ENCODE measurements around the gene CEP83. TPM values are rescaled to one million over a fixed set of nuclear protein-coding genes. Genes with fewer than 3 reads are reported as not detected.
A peak's percentile ranks its signal among the peaks of the same experiment; 100 is the strongest.

Gene CEP83
- polyA plus RNA-seq, 1 donor: 13.5 TPM

DNA sequence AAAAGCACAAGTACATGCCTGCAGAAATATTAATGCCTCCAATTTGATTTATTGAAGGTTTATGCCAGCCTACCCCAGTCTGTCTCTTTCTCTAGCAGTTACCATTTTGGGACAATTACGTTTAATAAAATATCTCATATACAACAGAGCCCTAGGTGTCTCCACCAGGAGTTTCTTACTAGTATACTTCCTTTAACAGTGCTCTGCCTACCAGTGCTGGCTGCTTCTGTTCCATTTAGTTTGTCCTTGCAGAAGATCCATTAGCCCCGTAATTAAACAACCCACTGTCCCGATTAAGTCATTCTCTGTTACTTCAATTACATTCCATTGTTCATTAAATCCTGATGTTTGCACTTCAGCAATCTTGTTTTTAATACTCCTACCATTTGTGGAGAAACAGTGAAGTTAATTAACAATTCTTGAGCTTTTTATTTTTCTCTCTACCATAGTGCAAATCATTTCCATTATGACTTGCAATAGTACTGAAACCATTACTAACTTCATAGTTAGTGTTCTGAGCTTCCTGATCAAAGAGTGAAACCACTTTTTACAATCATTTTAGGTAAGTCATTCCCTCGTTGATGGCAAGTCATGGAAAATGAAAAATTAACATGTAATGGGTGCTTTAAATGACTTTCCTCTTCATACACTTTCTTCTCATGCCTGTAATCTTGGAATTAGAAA, 190.2 kb downstream of the CEP83 start:
- no peak for DNase-seq (ENCODE audit: low read depth)

DNA sequence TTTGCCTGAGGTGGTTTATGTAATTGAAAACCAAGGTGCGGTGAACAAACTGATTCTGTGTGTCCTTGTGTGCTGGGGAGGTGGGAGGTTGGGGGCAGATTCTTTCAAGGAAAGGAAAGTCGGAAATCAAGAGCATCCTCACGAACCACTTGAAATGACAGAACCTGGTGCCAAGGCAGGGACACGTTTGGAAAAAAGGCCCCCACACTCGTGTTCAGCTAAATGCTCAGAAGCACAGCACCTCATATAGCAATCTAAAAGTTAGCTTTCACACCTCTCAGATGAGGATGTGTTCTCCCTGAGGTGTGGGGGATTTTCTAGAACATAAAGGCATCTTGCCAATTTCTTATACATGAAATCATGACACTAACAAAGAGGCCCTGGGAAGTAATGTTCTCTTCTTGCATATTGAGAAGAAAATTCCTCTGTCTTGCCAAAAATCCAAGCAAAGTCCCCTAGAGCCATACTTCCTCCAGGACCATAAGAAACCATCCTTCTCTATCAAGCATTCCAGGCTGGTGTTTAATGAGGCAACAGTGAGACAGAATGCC, 191.7 kb downstream of the CEP83 start:
- DNase-seq (ENCODE audit: low read depth): no peak

DNA sequence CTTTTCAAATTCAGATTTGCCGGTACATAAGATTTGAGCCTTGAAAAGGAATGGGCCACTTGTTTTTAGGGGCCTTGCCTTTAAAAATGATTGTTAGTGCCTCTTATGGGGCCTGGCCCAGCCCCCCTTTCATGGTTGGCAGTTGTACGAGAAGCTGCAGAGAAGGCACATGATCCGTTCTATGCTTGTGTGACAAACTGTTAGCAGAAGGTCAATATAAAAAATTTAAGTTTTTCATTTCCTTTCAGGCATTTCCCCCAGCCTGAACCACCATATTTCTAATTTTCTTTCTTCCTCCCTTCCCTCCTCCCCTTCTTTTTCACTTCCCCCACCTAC, 192.2 kb downstream of the CEP83 start:
- no peak for DNase-seq (ENCODE audit: low read depth)

DNA sequence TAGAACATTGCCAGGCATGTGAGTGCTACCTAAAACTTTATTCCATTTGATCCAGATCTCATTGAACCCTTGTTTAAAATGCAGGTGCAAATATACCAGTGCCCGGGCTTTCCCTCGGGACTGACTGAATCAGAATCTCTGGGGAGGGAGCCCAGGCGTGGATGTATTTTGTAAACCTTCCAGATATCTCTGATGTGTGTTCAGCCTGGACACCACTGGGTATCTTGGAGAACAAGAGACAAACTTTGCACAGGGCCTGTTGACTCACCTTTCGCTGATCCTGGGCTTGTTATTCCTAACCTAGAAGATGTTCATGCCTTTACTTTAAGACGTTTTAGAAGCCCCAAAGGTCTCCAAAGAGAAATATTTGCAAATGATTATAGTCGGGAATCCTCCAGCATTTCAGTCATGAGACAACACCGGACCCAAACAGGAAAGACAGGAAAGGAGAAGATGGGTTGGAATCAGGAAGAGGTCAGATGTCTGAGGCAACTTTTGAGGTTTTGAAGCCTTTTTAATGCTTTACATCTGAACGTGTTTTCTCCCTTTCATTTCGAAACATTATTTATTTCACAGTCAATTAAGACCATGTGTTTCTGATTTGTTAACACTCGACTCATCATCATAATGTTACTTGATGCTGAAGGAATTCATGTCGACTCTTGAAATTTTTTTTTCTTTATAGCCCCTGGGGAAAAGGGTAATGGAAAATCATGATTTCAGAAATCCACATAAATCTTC, 192.7 kb downstream of the CEP83 start:
- no peak for DNase-seq (ENCODE audit: low read depth)

GRCh38 chr12:94265966-94266745, 193.5 kb downstream of the CEP83 start:
- DNase-seq (ENCODE audit: low read depth): no peak

DNA sequence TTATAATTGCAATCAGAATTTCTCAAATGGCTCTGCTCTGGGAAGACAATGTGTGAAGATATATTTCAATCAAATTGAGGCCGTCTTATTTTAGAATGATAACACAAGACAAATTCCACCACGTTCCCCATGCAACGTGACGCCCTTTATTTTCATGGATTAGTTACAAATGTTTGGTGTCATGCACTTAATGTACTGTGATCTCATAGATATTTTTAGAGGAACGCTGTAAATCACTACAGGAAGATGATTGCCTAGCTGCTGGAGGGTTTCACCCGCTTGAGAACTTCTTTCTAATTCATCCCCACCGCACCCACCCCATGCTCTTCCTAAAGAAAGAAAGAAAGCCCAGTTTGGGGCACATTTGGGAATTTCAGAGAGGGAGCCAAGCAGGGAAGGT, 194.1 kb downstream of the CEP83 start:
- DNase-seq (ENCODE audit: low read depth): no peak

GRCh38 chr12:94264736-94265485, 194.8 kb downstream of the CEP83 start:
- DNase-seq (ENCODE audit: low read depth): no peak

- DNase-seq (ENCODE audit: low read depth): no peak
These were observed 195.6 kb downstream of the CEP83 start for GRCh38 chr12:94263905-94264561.

- DNase-seq (ENCODE audit: low read depth): no peak
These were observed 196.5 kb downstream of the CEP83 start for GRCh38 chr12:94263011-94263811.

DNA sequence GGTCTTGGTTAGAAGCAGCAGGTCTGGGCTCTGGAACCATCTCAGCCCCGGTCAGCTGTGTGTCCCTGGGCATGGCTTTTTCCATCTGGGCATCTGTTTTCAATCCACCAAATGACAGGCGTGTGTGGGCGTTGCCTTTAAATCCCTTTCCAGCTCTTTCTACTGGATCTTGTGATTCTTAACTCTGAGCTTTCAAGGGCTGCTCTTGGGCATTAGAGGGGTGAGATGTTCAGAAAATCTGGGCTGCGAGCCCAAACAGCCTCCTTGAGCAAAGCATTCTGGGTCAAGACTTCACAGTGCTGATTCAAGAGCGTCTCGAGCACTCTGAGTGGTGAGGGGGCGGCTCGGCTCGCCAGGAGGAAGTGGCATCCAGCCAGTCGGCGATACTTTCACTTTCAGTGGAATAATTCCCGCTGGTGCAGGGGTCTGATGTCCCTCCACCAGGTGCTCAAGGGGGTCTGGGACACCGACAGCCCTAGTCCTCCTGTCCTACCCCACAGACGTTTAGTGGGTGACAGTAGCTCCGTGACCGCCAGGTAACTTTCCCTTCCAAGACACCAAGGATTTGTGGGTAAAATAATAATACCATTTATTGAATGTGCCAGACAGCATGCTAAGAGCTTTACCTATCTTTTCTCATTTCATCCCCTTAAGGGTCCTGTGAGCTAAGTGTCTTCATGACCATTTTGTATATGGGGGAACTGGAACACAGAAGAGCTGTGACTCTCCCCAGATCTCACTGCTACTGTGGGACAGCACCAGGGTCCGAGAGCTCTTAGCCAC, 197.2 kb downstream of the CEP83 start:
- DNase-seq (ENCODE audit: low read depth): peak; percentile 84

GRCh38 chr12:94261786-94262185, 197.9 kb downstream of the CEP83 start:
- no peak for DNase-seq (ENCODE audit: low read depth)

DNA sequence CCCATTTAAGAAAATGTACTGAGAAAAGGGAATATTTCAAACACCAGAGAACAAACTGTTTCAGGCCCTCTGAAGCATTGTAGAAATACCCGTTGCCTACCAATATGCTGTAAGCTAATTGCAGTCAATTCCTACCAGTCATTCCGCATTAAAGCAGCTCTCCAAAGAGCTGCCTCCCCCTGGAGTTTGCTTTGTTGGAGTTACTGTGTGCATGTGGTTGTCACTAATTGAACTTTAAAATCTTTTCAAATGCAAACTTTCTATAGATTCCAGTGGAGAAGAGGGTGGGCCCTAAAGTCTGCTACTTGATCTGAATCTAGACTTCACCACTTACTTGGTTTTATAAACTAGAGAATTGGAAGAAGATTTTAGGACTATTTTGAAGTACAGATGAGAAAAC, 198.5 kb downstream of the CEP83 start:
- no peak for DNase-seq (ENCODE audit: low read depth)

DNA sequence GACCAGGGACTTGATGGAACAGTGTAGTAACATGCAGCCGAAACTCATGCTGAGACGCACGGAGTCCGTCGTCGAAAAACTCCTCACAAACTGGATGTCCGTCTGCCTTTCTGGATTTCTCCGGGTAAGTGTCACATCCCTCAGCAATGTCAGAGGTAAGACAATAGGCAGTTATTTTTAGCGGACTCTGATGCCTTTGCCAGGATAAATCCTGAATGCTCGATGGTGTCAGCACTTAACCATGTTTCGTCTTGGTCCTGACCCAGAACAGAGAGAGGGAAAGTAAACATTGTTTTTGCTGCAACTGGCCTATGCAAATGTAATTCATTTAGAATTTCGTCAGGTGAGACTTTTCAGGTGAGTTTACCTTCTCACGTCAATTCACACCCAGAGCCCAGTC, 198.9 kb downstream of the CEP83 start:
- no peak for DNase-seq (ENCODE audit: low read depth)

GRCh38 chr12:94260017-94260416, 199.7 kb downstream of the CEP83 start:
- no peak for DNase-seq (ENCODE audit: low read depth)

DNA sequence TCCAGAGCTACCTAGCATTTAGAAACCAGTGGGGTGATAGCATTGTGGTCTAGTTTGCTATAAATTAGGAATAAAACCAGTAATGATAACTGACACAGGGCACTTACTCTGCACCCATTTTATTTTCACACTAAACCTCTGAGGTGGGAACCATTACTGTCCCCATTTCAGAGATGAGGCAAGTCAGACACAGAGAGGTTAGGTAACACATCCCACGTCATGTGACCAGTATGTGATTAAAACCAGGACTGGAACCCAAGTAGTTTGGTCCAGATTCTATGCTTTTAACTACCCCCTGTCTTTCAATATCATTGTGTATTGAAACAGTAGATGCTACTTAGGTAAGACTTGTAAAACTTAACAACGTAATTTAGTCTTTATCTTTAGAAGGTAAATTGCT, 201.1 kb downstream of the CEP83 start:
- no peak for DNase-seq (ENCODE audit: low read depth)

Data from forelimb muscle (tissue), 1 donor.